Measurements from ENCODE around the gene CCL23.
"Not testable (repeated sequence)": the region's sequence is repeated elsewhere in the genome, so short reads cannot be mapped to it uniquely, and the experiment has no call there.

The CCL23 gene

DNA sequence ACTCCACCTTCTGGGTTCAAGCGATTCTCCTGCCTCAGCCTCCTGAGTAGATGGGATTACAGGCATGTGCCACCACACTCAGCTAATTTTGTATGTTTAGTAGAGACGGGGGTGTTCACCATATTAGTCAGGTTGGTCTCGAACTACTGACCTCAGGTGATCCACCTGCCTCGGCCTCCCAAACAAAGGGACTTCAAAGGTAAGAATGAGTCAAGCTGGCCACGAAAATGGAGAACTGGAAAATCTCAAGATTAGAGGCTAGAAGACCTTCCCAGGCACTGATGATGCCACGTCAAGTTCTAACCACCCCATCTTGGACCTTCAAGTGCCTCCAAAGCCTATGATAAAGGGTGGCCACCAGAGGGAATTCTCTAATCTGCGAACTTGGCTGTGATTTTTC is 15.1 kb downstream of the CCL23 start:
- no peak for DNase-seq (ENCODE audit: low spot score)

DNA sequence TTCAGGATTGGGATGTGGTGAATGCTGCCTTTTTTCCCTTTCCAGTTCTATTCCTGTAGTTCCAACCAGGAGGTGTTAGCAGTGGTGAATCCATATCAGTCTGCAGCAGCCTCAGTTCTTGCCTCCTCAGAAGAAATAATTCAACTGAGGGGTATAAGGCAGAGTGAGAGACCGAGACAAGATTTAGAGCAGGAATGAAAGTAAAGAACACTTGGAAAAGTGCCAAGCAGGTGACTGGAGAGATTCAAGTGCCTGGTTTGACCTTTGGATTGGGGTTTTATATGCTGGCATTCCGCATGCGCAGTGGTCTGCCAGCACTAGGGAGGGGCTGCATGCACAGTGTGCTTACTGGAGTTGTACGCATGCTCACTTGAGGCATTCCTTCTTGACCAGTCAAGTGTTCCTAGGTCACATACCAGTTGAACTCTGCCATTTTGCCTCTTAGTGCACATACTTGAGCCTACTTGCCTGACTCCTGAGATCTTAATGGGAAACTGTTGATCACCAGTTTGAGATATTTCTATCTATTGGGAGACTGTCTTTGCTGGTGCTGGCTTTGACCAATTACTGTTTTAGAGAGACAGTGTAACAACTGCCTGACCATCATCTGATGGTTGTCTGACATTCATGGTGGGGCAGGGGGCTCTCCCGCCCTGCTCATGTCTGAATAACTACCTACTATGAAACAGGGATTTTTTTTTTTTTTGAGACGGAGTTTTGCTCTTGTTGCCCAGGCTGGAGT is 15.7 kb downstream of the CCL23 start:
- DNase-seq (ENCODE audit: low spot score), result no peak

DNA sequence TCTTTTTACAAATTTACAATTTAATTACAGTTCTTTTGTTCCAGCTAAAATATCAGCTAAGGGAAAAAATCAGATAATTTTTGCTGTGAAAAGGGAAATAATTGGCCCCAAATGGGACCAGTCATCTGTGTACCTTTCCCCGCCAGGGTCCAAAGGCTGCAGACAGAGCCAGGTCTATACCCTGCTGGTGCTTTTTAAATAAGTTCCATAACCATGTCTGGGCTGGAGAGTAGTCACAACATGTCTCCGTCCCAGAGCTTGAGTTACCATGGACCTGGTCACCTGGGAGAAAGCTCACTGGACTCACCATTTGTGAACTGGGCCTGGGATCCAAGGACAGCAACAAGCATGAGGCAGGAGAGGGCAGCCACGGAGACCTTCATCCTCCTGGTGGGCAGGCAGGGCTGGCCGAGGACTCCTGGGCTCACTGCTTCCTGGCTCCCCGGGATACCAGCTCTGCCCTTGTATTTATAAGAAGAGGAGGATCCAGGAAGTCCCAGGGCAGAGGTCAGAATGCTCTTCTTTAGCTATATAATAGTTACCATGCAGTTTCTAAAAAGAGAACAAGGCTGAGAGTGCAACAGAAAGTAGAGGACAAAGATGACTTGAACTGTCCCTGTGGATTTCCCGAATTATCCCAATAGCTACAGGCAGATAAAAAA is 16.5 kb downstream of the CCL23 start, which contains the start of gene CCL15:
Gene CCL15, minus strand, starts transcription at position 444 of the 662 bp plus-strand sequence. Its CDS starts 61 bp downstream, at position 383.
- no peak for DNase-seq (ENCODE audit: low spot score)

DNA sequence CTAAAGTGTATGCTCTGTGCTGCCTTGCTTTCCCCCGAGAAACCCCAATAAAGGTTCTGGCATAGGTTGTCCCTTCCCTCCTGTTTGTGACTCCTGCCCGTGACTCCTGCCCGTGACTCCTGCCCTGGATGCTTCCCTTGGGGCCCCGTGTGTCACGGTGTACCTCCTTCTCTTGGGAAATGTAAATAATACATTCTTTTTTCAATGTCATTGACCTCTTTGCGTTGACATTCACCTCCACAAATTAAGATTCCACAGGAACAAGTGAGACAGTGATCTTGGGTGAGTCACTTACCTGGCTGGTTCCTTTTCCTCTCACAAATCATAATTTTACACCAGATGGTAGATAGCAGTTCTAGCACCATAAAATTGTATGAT is 17.1 kb downstream of the CCL23 start:
- no peak for DNase-seq (ENCODE audit: low spot score)

DNA sequence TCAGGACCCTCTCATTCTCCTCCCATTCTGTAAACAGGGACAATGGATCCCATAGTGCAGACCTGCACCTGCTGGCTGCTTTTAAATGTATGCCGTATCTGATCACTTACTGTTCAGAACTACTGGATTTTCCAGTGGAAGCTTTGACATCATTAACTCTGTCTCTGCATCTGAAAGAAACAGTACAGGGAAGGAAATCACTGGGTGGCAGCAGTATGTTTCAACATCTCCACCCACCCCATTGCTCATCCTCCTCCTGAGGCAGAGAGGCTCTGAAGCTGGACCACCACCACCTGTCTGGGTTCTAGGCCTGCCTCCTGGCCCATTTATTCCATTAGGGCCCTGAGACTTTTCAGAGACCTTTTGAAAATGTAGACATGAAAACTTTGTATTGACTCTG is 19.0 kb downstream of the CCL23 start:
- no peak for DNase-seq (ENCODE audit: low spot score)

DNA sequence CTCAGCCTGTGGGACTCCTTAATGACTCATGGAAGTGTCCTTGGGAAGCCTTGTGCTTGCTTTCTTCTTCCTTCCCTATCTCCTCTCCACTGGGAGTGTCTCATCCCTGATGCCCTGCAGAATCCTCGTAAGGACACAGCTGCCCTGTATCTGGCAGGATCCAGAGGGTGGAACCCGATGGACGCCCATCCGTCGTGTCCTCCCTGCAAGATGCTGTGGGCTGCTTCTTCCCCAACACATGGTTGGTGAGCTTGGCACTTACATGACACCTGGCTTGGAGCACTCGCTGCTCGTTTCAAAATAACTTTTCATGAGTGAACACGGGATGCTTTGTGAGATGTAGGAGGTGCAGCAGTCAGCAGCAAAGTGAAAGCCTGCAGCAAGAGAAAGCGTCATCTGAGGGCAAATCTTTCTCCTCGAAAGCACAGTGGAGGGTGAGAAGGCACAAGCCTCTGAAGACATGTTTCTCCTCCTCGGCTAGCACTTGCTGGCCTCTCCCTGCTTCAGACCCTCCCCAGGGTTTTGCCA is 19.7 kb downstream of the CCL23 start:
- DNase-seq (ENCODE audit: low spot score), result no peak

DNA sequence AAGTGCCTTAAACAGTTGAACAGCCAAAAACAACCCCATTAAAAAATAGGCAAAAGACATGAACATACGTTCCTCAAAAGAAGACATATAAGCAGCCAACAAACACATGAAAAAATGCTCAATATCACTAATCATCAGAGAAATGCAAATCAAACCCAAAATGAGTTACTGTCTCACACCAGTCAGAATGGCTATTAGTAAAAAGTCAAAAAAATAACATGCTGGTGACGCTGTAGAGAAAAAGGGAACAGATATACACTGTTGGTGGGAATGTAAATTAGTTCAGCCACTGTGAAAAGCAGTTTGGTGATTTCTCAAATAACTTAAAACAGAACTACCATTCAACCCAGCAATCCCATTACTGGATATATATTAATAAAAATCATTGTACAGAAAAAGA is 22.4 kb downstream of the CCL23 start:
- DNase-seq (ENCODE audit: low spot score), result not testable (repeated sequence)

DNA sequence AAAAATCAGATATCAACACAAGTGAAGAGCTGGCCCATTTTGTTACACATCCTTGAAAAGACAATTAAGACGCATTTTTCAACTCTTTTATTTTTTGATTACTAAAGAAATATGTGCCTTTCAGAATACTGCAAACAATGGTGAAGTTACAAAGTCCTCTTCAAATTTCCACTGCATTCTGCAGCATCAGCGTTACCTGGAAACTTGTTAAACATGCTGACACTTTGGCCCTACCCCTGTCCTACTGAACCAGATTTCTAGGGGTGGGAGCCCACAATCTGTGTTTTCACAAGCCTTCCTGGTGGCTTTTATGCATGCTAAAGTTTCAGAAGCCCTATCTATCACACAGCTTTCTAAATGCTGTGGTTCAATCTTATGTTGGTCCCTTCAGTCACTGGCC is 26.7 kb downstream of the CCL23 start:
- no peak for DNase-seq (ENCODE audit: low spot score)

DNA sequence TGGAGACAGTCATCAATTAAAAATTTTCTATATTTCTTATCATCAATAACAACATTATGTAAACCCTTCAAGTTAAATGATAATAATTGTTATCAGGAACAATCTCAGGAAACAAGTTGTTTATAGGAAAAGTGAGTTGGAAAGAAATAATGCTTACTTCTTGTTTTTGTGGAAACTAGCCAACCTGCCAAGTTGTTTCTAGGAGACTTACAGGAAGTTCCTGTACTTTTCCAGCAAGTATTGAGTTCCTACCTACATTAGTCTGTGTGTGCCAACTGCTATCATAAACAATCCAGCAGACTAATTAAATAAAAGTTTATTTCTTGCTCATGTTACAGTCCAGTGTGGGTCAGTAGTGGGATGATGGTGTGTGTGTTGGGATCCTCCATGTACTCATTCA is 29.6 kb downstream of the CCL23 start:
- DNase-seq (ENCODE audit: low spot score), result no peak

DNA sequence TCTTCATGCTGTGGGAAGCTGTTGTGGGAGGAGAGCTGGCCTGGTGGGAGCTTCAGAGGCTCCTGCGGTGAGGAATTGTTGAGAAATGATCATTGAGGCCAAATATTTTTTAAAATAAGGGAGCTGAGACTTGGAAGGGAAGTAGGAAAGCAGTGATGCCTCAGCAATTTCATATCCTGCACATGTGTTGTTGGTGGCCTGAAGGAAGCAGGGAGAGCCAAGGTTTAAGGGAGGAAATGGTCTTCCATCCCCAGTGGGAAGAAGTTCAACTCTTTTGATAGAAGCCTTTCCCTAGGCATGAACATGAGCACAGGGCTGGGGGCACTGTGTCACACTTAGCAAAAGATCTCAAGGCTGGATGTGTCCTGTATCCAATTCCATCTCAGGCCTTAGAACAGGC is 31.1 kb downstream of the CCL23 start, which contains the start of gene CCL14:
Gene CCL14, minus strand, starts transcription at position 87 of the 400 bp plus-strand sequence. Its CDS starts 80 bp downstream, at position 7.
- no peak for DNase-seq (ENCODE audit: low spot score)

DNA sequence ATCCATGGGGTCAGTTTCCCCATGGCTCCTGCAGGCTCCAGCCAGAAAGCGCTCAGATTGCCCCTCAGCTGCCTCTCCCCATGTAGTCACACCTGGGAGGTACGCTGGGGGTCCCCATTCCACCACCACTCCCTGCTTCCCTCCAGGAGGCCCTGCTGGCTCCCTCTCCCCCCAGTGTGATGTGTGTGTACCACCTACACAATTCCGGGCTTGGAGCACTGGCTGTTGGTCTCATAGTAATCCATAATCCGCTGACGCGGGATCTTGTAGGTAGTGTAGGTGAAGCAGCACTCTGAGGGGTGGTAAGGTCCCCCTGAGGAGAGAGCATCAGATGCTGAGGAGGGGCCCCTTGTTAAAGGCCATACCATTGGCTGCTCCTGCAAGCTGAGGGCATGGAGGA is 33.6 kb downstream of the CCL23 start:
- DNase-seq (ENCODE audit: low spot score), result no peak

DNA sequence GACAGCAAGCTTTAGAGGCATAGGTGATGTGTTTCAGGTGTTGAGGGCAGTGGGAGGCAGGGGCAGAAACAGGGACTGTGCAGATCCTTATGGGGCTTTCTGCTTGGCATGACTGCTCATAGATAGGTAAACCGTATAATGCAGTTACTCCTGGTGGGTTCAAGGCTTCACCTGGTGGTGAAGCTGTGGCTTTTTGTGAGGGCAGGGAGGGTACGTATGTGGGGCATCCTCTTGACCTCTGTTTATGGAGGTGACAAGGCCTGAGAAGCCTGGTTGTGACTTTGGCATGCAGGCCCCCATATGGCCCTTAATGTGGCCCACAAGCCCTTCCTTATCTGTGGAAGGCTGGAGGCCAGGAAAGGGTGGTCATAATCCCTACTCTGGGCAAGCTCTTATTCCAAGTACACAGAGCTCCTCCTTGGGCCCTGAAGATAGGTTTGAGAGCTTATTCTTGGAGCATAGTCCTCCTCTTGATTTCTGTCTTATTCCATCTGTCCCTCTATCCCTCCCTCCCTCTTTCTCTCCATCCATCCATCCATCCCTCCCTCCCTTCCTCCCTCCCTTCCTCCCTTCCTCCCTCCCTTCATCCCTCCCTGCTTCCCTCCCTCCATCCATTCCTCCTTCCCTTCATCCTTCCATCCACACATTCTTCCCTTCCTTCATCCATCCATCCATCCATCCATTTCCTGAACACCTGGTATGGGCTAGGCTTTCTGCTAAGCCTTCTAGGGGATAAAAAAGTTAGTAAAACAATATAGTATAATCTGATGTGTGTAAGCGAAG is 35.2 kb downstream of the CCL23 start:
- DNase-seq (ENCODE audit: low spot score), result no peak

DNA sequence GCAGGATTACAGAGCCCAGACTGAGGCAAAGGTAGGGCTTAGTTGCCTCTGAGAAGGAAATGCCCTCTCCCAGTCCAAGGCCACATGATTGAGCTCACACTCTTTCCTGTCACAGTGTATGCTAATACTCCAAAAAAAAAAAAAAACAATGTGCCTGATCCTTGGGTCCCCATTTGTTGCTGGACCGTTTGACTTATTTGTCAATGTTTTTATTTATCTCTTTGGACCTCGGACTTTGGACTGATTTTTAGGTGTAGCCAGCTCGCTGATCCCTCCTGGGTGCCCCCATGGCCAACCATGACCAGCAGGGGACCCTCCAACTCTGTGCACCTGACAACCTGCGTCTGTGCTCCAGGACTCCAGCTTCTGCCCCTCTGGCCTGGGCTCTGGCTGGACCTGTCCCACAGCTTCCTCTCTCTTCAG is 35.9 kb downstream of the CCL23 start:
- no peak for DNase-seq (ENCODE audit: low spot score)

DNA sequence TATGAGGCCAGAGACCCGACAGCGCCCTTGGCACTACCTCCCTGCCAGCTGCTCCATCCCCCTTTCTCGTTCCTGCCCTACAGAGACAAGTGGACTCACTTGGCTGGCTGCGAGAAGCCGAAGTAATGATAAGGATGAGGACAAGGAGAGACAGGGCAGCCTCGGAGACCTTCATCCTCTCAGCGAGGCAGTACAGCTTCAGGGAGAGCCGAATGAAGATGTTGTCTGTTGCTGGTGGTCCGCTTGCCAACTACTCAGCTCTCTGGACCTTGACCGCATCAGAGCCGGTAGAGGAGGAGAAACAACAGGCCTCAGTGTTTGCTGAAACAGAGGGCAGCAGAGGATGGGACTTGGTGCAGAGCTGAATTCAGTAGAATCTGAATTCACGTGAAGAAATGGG is 36.5 kb downstream of the CCL23 start, which contains the start of gene CCL16:
Gene CCL16, minus strand, starts transcription at position 252 of the 400 bp plus-strand sequence. Its CDS starts 77 bp downstream, at position 175.
- DNase-seq (ENCODE audit: low spot score), result no peak

DNA sequence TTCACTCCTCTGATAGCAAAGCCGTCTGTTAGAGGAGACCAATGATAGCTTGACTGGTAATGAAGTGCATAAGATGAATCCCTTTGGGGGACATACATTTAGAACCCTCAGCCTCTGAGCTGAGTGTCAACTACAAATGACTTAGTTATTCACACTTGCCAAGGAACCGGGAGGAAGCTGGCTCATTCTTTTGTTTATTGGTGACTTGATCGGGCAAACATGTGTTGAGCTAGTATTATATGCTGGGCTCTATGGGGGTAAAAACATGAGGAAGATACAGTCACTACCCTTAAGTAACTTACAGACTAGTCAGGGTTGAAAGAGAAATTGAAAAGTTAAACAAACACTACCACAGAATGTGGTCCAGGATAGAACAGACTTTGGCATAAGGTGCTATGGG is 39.4 kb downstream of the CCL23 start:
- no peak for DNase-seq (ENCODE audit: low spot score)

DNA sequence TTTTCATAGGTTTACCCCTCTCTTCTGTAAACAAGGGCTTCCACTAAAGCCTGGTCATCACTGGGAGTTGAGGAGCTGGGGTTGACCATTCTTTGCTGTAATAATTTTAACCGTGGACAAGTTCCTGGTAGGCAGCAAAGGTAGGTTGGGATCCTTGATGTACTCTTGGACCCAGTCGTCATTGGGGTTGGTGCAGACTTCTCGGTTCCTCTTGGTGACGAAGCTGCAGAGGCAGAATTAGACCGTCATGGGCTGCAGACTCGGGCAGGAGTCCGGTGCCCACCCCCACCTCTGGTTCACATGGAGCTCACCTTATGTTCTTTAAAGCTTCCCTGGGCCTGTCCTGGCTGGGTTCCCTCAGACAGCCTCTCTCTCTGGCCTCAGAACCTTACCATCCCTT is 40.3 kb downstream of the CCL23 start:
- no peak for DNase-seq (ENCODE audit: low spot score)

DNA sequence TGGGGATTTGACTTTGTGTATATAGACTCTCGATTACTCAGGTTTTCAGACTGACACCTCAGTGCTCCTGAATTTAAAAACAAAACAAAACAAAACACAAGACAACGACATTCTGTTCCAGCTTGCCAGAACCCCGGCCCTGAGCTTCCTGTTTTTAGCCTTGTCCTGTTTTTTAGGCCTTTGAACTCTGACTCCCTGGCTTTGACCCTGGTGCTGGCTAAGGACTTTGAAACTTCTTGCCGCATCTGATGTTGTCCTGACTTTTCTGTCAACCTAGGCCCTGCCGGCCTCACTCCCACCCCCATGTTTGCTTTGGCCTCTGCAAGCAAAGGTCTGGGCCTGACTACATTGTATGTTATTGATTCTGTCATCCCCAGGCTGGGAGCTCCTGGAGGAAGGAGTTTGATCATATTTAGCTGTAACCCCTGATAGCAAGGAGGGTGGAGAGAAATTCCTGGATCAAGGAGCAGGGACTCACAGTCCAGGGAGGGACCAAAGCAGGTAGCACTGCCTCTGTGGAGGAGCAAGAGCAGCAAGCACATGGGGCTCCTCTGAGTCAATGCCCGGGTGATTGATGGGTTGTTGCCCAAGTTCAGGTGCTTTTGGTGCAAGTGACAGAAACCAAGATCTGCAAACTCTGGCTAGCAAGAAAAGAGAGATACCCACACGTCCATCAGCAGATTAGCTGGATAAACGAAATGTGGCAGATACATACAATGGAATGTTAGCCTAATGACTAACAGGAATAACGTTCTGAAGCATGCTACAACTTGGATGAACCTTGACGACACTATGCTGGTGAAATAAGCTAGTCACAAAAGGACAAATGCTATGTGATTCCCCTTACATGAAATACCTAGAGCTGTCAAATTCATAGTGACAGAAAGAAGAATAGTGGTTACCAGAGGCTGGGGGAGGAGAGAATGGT is 44.2 kb downstream of the CCL23 start:
- peak; percentile 7 for DNase-seq (ENCODE audit: low spot score)

DNA sequence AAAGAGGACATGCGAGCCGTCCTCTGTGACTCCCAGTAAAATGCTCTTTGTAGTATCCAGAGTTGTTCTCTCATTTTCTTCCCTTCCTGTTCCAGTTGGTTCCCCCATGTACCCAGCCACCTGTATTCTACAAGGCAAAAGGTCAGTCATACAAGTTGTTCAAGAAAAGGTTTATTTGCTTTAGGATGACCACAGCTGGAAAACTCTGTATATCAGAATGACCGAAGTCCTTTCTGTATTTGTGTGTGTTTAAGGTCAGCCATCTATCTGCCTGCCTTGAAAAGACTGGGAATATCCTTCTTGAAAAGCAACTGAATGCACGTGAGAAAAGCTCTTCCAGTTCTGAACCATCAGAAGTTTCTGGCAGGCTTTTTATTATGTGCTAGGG is 44.8 kb downstream of the CCL23 start:
- DNase-seq (ENCODE audit: low spot score), result no peak

DNA sequence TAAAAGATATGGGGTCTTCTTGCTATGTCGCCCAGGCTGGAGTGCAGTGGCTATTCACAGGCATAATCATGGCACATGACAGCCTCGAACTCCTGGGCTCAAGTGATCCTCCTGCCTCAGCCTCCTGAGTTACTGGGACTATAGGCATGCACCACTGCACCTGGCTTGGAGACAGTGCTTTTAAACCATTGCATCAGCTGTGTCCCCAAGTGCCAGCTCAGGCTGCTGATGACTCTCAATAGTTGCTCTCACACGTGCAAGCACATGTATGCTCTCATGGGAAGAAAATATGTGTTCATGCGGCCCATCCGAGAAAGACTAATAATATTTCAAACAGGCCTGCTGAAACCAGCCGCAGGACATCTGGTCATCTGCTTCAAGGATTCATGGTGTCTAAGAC is 45.2 kb downstream of the CCL23 start:
- no peak for DNase-seq (ENCODE audit: low spot score)

DNA sequence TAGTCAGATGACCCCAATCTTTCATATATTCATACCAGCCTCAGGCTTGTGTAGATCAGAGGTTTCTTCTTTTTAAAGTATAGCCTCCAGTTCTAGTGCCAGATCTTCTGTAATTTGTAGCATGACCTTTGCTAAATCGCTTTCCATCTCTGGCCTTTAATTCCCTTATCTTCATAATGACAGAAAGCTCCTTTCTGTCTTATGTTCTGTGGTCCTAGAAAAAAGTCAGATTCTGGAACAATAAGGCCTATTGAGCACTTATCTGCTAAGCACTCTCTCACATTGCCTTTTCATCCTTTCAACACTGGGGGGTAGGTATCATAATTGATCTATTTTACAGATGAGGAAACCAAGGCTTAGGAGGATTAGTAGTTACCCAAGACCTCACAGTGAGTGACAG is 45.7 kb downstream of the CCL23 start:
- DNase-seq (ENCODE audit: low spot score), result no peak

Measured in globus pallidus (tissue), 1 donor.